Upper lobe of left lung (tissue), 4 donors: ENCODE data around the gene EVC2.

Experiments used
- POLR2A ChIP-seq, 4 donors: fragments of 450-650 bp; IDR thresholded peaks; one replicate each; pipeline ENCODE4 v1.5.1; 2016 to 2017; ENCODE audit warnings: antibody characterized with exemption in 4 of 4, mild to moderate bottlenecking in 2 of 4
- TF ChIP-seq, protein P1 (sequence below), 6 experiments: fragments of 450-650 bp in 4 of 6; fragments of 200-600 bp in 2 of 6; sonication (generic) in 2 of 6; IDR thresholded peaks; one replicate each; pipeline ENCODE4 v1.5.1; 2016 to 2019; ENCODE audit warnings: antibody characterized with exemption in 6 of 6

DNA sequence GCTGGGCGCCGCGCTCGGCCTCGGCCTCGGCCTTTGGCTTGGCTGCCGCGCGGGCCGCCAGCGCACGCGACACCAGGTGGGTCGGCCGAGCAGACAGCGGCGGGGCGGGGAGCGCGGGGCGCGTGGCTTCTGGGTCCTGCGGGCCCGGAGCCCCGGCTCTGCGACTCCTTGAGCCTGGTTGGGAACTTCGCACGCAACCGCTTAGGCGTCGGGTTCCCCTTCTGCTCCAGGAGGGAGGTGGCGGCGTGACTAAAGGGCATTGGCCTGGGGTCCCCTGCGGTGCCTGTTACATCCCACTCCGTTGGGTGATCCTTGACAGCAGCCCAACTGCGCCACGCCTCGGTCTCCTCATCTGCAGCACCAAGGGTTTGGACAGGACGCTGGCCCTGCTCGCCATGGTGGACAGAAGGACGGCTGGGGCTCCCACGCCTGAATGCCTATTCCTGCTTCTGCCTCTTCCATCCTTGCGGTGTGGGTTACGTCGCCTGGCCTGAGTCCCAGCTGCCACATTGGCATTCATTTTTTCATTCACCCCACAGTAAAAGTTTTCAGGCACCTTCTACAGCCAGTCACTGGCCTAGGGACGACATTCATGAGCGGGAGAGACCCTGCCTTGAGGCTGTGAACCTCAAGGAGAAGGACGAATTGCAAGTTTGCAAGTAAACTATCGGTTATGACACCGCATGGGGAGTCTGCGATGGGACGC lies 3.3 kb upstream of the EVC2 start:
- TF ChIP-seq, protein P1, sequence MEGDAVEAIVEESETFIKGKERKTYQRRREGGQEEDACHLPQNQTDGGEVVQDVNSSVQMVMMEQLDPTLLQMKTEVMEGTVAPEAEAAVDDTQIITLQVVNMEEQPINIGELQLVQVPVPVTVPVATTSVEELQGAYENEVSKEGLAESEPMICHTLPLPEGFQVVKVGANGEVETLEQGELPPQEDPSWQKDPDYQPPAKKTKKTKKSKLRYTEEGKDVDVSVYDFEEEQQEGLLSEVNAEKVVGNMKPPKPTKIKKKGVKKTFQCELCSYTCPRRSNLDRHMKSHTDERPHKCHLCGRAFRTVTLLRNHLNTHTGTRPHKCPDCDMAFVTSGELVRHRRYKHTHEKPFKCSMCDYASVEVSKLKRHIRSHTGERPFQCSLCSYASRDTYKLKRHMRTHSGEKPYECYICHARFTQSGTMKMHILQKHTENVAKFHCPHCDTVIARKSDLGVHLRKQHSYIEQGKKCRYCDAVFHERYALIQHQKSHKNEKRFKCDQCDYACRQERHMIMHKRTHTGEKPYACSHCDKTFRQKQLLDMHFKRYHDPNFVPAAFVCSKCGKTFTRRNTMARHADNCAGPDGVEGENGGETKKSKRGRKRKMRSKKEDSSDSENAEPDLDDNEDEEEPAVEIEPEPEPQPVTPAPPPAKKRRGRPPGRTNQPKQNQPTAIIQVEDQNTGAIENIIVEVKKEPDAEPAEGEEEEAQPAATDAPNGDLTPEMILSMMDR (IDR thresholded peaks at IDR 0.05), result no peak
- TF ChIP-seq POLR2A (IDR thresholded peaks at IDR 0.05), result no peak
